ENCODE measurements around the gene ESX1.

The ESX1 gene

DNA sequence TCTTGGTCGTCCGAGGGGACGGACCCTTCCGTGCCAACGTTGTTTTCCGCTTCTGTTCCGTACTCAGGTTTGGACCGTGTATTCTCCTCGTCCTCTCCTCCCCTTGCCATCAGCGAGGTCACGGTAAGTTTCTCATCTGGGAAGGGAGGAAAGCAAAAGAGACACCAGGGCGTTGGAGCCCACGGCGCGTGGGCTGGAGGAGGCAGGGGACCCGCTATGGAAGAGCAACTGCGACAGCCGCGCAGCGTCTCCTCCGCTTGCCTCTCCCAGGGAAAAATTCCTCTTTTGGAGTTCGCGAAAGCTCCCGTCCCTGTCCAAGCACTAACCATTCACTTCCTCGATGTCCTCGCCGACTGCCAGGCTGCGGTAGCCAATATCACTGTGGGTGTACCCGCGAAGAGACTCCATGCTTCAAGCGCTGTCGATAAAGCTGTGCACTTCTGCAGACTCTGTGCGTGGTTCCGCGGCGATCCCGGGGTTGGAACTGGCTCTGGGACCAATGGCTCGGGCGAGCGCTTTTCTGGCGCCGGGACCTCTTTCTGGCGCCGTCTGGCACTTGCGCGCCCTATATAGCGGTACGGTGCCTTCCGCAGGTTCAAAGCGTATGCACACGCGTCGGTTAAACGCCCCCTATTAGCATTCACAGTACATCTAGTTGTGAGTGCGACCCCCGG lies at the start of gene ESX1:
ESX1 (minus strand) TSS at position 492 of the 674 bp plus-strand sequence; CDS start at position 408, 84 bp downstream.
- no peak for DNase-seq (ENCODE audit: low spot score)
- no peak within 1 kb of the TSS for H3K27ac ChIP-seq
- peak within 1 kb of the TSS; percentile 50 for H3K4me3 ChIP-seq
- TF ChIP-seq, protein P1, sequence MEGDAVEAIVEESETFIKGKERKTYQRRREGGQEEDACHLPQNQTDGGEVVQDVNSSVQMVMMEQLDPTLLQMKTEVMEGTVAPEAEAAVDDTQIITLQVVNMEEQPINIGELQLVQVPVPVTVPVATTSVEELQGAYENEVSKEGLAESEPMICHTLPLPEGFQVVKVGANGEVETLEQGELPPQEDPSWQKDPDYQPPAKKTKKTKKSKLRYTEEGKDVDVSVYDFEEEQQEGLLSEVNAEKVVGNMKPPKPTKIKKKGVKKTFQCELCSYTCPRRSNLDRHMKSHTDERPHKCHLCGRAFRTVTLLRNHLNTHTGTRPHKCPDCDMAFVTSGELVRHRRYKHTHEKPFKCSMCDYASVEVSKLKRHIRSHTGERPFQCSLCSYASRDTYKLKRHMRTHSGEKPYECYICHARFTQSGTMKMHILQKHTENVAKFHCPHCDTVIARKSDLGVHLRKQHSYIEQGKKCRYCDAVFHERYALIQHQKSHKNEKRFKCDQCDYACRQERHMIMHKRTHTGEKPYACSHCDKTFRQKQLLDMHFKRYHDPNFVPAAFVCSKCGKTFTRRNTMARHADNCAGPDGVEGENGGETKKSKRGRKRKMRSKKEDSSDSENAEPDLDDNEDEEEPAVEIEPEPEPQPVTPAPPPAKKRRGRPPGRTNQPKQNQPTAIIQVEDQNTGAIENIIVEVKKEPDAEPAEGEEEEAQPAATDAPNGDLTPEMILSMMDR (IDR thresholded peaks at IDR 0.05), result no peak

DNA sequence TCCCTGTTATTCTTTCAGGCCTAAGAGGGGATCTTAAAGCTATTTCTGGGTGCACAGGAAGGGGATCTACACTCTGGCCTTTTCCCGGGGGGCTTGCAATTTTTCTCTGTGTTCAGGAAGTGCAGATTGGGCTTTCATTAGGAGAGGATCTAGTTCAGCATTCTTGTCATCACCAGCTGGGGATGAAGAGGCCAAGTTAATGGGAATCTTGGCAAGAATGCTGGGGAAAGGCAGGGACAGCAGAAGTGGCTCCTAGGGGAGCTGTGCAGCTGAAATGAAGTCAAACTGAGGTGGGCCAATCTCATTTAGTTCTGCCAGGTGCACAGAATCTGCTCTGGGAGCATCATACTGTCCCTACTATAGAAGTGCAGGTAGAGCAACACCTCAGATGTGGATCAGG lies 40.9 kb upstream of the ESX1 start:
- DNase-seq (ENCODE audit: low spot score), result no peak
- TF ChIP-seq, protein P1 (IDR thresholded peaks at IDR 0.05), result no peak
- no peak overlapping the region for H3K27ac ChIP-seq
- no peak overlapping the region for H3K4me3 ChIP-seq

DNA sequence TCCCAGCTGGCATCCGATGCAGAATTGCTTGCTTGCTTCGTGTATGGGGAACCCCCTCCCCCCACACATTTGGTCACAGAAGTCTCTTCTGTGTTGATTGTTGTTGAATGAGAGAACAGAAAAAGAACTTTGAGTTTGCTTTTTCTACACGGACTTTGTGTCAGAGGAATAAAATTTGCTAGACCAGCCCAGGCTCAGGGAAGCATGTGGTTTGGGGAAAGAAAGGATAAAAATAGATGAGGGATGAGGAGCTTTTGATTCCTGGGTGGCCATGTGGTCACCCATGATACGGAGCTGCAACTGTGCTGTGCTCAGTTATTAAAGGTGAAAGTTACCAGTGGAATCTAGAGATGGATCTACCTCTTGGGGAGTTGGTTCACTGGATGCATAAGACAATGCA lies 34.2 kb upstream of the ESX1 start:
- Histone ChIP-seq H3K27ac (no peak overlapping the region), H3K4me3 (no peak overlapping the region)
- TF ChIP-seq, protein P1 (IDR thresholded peaks at IDR 0.05), result no peak
- DNase-seq (ENCODE audit: low spot score), result no peak

DNA sequence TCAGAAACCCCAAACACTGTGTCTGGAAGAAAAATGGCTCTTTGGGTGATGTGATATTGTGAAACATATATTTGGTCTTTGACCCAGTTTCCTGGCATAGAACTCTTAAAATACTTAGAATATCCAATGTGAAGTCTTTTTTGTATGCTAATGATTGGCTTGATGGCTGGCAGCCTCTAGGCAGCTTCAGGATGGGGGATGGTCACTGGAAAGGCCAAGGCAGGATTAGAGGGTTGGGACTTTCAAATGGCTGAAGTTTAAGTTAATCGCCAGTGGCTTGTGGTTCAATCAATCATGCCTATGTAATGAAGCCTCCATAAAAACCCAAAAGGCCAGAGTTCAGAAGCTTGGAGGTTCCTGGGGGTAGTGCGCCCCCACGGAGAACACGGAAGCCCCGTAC lies 33.5 kb upstream of the ESX1 start:
- no peak overlapping the region for H3K27ac ChIP-seq
- no peak overlapping the region for H3K4me3 ChIP-seq
- no peak for DNase-seq (ENCODE audit: low spot score)
- TF ChIP-seq, protein P1 (IDR thresholded peaks at IDR 0.05), result no peak

DNA sequence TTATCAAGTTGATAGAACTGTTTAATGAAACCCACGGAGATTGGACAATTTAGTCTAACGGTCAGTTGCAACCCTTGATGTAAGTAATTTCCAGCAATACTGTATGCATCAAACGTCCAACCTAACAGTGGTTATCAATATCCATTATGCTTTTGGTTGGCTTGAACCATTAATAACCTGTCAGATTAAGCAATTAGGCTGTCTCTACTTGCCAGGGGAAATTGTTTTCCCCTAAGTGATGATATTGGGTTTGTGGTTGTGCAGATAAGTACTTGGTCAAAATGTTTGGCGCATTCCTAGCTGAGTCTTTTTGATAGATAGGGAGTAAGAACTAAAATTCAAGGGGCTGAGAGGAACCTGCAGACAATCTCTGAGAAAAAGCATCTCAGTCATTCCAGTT lies 30.5 kb upstream of the ESX1 start:
- no peak for DNase-seq (ENCODE audit: low spot score)
- H3K27ac ChIP-seq, result no peak overlapping the region
- TF ChIP-seq, protein P1 (IDR thresholded peaks at IDR 0.05), result no peak
- no peak overlapping the region for H3K4me3 ChIP-seq

DNA sequence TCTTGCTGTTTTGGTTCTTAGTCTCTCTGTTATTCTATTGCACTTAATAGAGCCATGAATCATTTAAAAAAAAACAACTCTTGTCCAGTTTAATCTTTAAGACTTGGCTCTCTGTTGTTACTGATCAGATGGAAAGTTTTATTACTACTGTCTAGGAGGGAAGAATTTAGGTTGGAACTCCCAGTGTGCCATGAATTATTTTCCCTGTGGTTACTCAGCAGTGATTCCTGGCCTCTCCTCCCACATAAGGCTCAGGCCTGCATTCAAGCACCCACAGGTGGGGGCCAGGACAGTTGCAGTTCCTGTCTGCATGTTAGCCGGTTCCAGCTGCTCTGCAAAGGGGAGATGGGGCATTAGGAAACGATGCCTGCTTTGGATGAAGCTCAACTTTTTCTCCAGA lies 29.8 kb upstream of the ESX1 start:
- TF ChIP-seq, protein P1 (IDR thresholded peaks at IDR 0.05), result no peak
- DNase-seq (ENCODE audit: low spot score), result no peak
- no peak overlapping the region for H3K4me3 ChIP-seq
- H3K27ac ChIP-seq, result no peak overlapping the region

DNA sequence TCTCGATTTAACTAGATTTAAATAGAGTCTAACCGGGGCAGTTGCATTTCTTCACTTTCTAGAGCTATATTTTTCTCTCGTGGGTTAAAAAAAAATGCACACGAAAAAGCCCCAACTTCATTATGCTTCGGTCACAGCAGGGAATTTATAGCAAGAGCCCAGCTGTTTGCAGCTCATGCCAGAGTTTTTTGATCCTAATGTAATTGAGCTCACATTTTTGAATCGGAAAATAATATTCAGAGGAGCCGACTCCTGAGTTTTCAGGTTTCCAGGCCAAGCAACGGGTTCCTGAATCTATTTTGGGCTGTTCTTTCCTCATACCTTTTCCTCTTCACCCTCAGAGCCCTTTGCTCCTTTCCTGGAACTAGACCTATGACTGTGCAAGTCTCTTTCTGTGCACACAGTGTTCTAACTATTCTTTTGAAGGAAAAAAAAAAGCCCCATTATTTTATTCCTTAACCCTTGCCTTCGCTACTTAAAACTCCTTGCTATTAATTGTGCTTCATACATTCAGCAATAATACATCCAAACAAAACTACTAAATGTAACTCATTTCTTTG lies 27.5 kb upstream of the ESX1 start:
- DNase-seq (ENCODE audit: low spot score), result no peak
- Histone ChIP-seq H3K4me3 (no peak overlapping the region), H3K27ac (peak overlapping the region in 1 of 2 donors; percentile 49)
- TF ChIP-seq, protein P1 (IDR thresholded peaks at IDR 0.05), result no peak

Measured in coronary artery (tissue), 2 donors.